ENCODE results near the gene ERCC4. TPM values are rescaled to one million over a fixed set of nuclear protein-coding genes. Genes with fewer than 3 reads are reported as not detected.

The ERCC4 gene
- total and polyA plus RNA-seq, 2 experiments from 2014 or later = 7.5 to 20.1 TPM

GRCh38 chr16:13895516-13895915, 24.4 kb upstream of the ERCC4 start:
- no peaks in the 10 kb centered on the region for H3K9me3 ChIP-seq (ENCODE audit: low read depth)
- H3K79me2 ChIP-seq (ENCODE audit: insufficient read depth) = no peaks in the 10 kb centered on the region
- no peak overlapping the region for H3K27ac ChIP-seq
- TF ChIP-seq EZH2 (IDR thresholded peaks at IDR 0.05; ENCODE audit: insufficient read depth, poor library complexity, severe bottlenecking) (no peak), EZH2phosphoT487 (IDR thresholded peaks at IDR 0.05; ENCODE audit: insufficient read depth, low read depth) (no peak)
- no peaks in the 10 kb centered on the region for H3K36me3 ChIP-seq (ENCODE audit: low read depth)
- H2AFZ ChIP-seq = no peak overlapping the region
- no peaks in the 10 kb centered on the region for H4K20me1 ChIP-seq (ENCODE audit: insufficient read depth)
- H3K4me3 ChIP-seq = no peak overlapping the region
- H3F3A ChIP-seq (ENCODE audit: insufficient read depth) = no peaks in the 10 kb centered on the region
- H3K9ac ChIP-seq = no peak overlapping the region
- in situ Hi-C loops (cut with MboI) = no loop called here
- H3K4me2 ChIP-seq (ENCODE audit: unreplicated experiment) = no peak overlapping the region
- H3K9me2 ChIP-seq (ENCODE audit: insufficient read depth) = no peaks in the 10 kb centered on the region
- WGBS, 2 experiments (ENCODE audit: low coverage in 1 of 2, low lambda C conversion rate in 2 of 2, missing lambda C conversion rate in 2 of 2) = 19 to 25% methylated on average over 1 of the region's 1 CpG
- 0 out of 2 replicates have a peak, but pooled peaks cover 4% of the 10 kb centered on the region for H3K27me3 ChIP-seq (replicated peaks; ENCODE audit: insufficient read depth)
- DNase-seq = no peak
- no peaks in the 10 kb centered on the region for H3K4me1 ChIP-seq (ENCODE audit: insufficient read depth)

- Histone ChIP-seq H3K9ac (no peak overlapping the region), H3K79me2 (ENCODE audit: insufficient read depth) (no peaks in the 10 kb centered on the region), H3K4me1 (ENCODE audit: insufficient read depth) (no peaks in the 10 kb centered on the region), H3F3A (ENCODE audit: insufficient read depth) (no peaks in the 10 kb centered on the region), H3K27me3 (replicated peaks; ENCODE audit: insufficient read depth) (0 out of 2 replicates have a peak, but pooled peaks cover 4% of the 10 kb centered on the region), H3K9me3 (ENCODE audit: low read depth) (no peaks in the 10 kb centered on the region), H3K9me2 (ENCODE audit: insufficient read depth) (no peaks in the 10 kb centered on the region), H3K36me3 (ENCODE audit: low read depth) (no peaks in the 10 kb centered on the region), H4K20me1 (ENCODE audit: insufficient read depth) (no peaks in the 10 kb centered on the region), H3K4me2 (ENCODE audit: unreplicated experiment) (no peak overlapping the region), H3K4me3 (no peak overlapping the region), H3K27ac (no peak overlapping the region), H2AFZ (no peak overlapping the region)
- DNase-seq = no peak
- 37% methylated on average over 4 of the region's 4 CpGs for whole genome bisulfite sequencing, 2 experiments (ENCODE audit: low coverage in 1 of 2, low lambda C conversion rate in 2 of 2, missing lambda C conversion rate in 2 of 2)
- no peak for TF ChIP-seq EZH2 (IDR thresholded peaks at IDR 0.05; ENCODE audit: insufficient read depth, poor library complexity, severe bottlenecking)
- TF ChIP-seq EZH2phosphoT487 (IDR thresholded peaks at IDR 0.05; ENCODE audit: insufficient read depth, low read depth) = no peak
- in situ Hi-C loops (cut with MboI) = no loop called here
Observed at GRCh38 chr16:13896543-13897182, 23.3 kb upstream of the ERCC4 start.

GRCh38 chr16:13897806-13898205, 22.1 kb upstream of the ERCC4 start:
- in situ Hi-C loops (cut with MboI) = no loop called here
- Histone ChIP-seq H3K27ac (no peak overlapping the region), H3K4me1 (ENCODE audit: insufficient read depth) (no peaks in the 10 kb centered on the region), H3K9ac (no peak overlapping the region), H3K9me3 (ENCODE audit: low read depth) (no peaks in the 10 kb centered on the region), H3F3A (ENCODE audit: insufficient read depth) (no peaks in the 10 kb centered on the region), H3K27me3 (replicated peaks; ENCODE audit: insufficient read depth) (0 out of 2 replicates have a peak, but pooled peaks cover 4% of the 10 kb centered on the region), H3K9me2 (ENCODE audit: insufficient read depth) (no peaks in the 10 kb centered on the region), H2AFZ (no peak overlapping the region), H3K79me2 (ENCODE audit: insufficient read depth) (no peaks in the 10 kb centered on the region), H3K4me3 (no peak overlapping the region), H3K4me2 (ENCODE audit: unreplicated experiment) (no peak overlapping the region), H3K36me3 (ENCODE audit: low read depth) (no peaks in the 10 kb centered on the region), H4K20me1 (ENCODE audit: insufficient read depth) (no peaks in the 10 kb centered on the region)
- TF ChIP-seq EZH2phosphoT487 (IDR thresholded peaks at IDR 0.05; ENCODE audit: insufficient read depth, low read depth) (no peak), EZH2 (IDR thresholded peaks at IDR 0.05; ENCODE audit: insufficient read depth, poor library complexity, severe bottlenecking) (no peak)
- no peak for DNase-seq
- WGBS, 2 experiments (ENCODE audit: low coverage in 1 of 2, low lambda C conversion rate in 2 of 2, missing lambda C conversion rate in 2 of 2) = 39 to 55% methylated on average over 2 of the region's 2 CpGs

- Histone ChIP-seq H3K9ac (no peak overlapping the region), H3K9me2 (ENCODE audit: insufficient read depth) (no peaks in the 10 kb centered on the region), H3K4me1 (ENCODE audit: insufficient read depth) (no peaks in the 10 kb centered on the region), H4K20me1 (ENCODE audit: insufficient read depth) (no peaks in the 10 kb centered on the region), H3K4me3 (no peak overlapping the region), H3K36me3 (ENCODE audit: low read depth) (no peaks in the 10 kb centered on the region), H3F3A (ENCODE audit: insufficient read depth) (no peaks in the 10 kb centered on the region), H3K27me3 (replicated peaks; ENCODE audit: insufficient read depth) (0 out of 2 replicates have a peak, but pooled peaks cover 4% of the 10 kb centered on the region), H2AFZ (no peak overlapping the region), H3K4me2 (ENCODE audit: unreplicated experiment) (no peak overlapping the region), H3K9me3 (ENCODE audit: low read depth) (no peaks in the 10 kb centered on the region), H3K27ac (no peak overlapping the region), H3K79me2 (ENCODE audit: insufficient read depth) (no peaks in the 10 kb centered on the region)
- 3 to 4% methylated on average over 3 of the region's 3 CpGs for WGBS, 2 experiments (ENCODE audit: low coverage in 1 of 2, low lambda C conversion rate in 2 of 2, missing lambda C conversion rate in 2 of 2)
- TF ChIP-seq EZH2phosphoT487 (IDR thresholded peaks at IDR 0.05; ENCODE audit: insufficient read depth, low read depth) (no peak), EZH2 (IDR thresholded peaks at IDR 0.05; ENCODE audit: insufficient read depth, poor library complexity, severe bottlenecking) (no peak)
- in situ Hi-C loops (cut with MboI) = no loop called here
- DNase-seq = no peak
Observed at GRCh38 chr16:13898233-13898632, 21.7 kb upstream of the ERCC4 start.
